Liver (tissue), 3 donors: ENCODE measurements around the gene DOCK9.
A peak's percentile ranks its signal among the peaks of the same experiment; 100 is the strongest.

Source experiments
- GABPA ChIP-seq, 2 donors: IDR thresholded peaks in 1 of 2; conservative IDR thresholded peaks in 1 of 2; 2 replicates each; pipeline ENCODE4 v1.6.1; 2016; ENCODE audit warnings: antibody characterized with exemption in 2 of 2, mild to moderate bottlenecking in 1 of 2, moderate library complexity in 1 of 2
- MAX ChIP-seq: IDR thresholded peaks from 2 replicates; pipeline ENCODE4 v1.6.1; 2016; ENCODE audit warnings: antibody characterized with exemption
- RAD21 ChIP-seq, 2 donors: IDR thresholded peaks; 2 replicates each; pipeline ENCODE4 v1.6.1; 2016; ENCODE audit warnings: antibody characterized with exemption in 2 of 2, mild to moderate bottlenecking in 2 of 2
- TAF1 ChIP-seq: conservative IDR thresholded peaks from 2 replicates; pipeline ENCODE4 v1.6.1; 2016; ENCODE audit warnings: antibody characterized with exemption, mild to moderate bottlenecking
- YY1 ChIP-seq: IDR thresholded peaks from 2 replicates; pipeline ENCODE4 v1.6.1; 2016; ENCODE audit warnings: antibody characterized with exemption, mild to moderate bottlenecking
- TF ChIP-seq, protein P1 (sequence below): fragments of 150-350 bp; IDR thresholded peaks from 2 replicates; pipeline ENCODE4 v1.5.1; 2017; ENCODE audit warnings: improper control_type of control experiment, low read depth, low read length; ENCODE audit not compliant: missing input control
- TF ChIP-seq, protein P2 (sequence below): IDR thresholded peaks from 2 replicates; pipeline ENCODE4 v1.6.1; 2016; ENCODE audit warnings: antibody characterized with exemption, mild to moderate bottlenecking
- donor health status: healthy.
- donor health status: healthy.

GRCh38 chr13:98752467-98753290 is 225.2 kb downstream of the DOCK9 start, which contains the start of gene SLC15A1:
- TF ChIP-seq, protein P1, sequence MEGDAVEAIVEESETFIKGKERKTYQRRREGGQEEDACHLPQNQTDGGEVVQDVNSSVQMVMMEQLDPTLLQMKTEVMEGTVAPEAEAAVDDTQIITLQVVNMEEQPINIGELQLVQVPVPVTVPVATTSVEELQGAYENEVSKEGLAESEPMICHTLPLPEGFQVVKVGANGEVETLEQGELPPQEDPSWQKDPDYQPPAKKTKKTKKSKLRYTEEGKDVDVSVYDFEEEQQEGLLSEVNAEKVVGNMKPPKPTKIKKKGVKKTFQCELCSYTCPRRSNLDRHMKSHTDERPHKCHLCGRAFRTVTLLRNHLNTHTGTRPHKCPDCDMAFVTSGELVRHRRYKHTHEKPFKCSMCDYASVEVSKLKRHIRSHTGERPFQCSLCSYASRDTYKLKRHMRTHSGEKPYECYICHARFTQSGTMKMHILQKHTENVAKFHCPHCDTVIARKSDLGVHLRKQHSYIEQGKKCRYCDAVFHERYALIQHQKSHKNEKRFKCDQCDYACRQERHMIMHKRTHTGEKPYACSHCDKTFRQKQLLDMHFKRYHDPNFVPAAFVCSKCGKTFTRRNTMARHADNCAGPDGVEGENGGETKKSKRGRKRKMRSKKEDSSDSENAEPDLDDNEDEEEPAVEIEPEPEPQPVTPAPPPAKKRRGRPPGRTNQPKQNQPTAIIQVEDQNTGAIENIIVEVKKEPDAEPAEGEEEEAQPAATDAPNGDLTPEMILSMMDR = no peak
- TF ChIP-seq YY1 (no peak), RAD21 (IDR thresholded peaks at IDR 0.05) (peak in 1 of 2 donors; percentile 17), TAF1 (no peak), GABPA (IDR thresholded peaks at IDR 0.05 in 1 of 2, conservative IDR thresholded peaks at IDR 0.05 in 1 of 2) (no peak), MAX (no peak)
- TF ChIP-seq, protein P2, sequence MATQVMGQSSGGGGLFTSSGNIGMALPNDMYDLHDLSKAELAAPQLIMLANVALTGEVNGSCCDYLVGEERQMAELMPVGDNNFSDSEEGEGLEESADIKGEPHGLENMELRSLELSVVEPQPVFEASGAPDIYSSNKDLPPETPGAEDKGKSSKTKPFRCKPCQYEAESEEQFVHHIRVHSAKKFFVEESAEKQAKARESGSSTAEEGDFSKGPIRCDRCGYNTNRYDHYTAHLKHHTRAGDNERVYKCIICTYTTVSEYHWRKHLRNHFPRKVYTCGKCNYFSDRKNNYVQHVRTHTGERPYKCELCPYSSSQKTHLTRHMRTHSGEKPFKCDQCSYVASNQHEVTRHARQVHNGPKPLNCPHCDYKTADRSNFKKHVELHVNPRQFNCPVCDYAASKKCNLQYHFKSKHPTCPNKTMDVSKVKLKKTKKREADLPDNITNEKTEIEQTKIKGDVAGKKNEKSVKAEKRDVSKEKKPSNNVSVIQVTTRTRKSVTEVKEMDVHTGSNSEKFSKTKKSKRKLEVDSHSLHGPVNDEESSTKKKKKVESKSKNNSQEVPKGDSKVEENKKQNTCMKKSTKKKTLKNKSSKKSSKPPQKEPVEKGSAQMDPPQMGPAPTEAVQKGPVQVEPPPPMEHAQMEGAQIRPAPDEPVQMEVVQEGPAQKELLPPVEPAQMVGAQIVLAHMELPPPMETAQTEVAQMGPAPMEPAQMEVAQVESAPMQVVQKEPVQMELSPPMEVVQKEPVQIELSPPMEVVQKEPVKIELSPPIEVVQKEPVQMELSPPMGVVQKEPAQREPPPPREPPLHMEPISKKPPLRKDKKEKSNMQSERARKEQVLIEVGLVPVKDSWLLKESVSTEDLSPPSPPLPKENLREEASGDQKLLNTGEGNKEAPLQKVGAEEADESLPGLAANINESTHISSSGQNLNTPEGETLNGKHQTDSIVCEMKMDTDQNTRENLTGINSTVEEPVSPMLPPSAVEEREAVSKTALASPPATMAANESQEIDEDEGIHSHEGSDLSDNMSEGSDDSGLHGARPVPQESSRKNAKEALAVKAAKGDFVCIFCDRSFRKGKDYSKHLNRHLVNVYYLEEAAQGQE = no peak
